A549 (cell line): ENCODE results near the gene SIX6. TPM values are rescaled to one million over a fixed set of nuclear protein-coding genes. Genes with fewer than 3 reads are reported as not detected.

ENCODE experiments used
- ATAC-seq, 2 experiments: fragments of 200-7000 bp in 1 of 2; fragments of >200 bp in 1 of 2; cut with Nextera tagmentation in 1 of 2; cut with Tn5 transposase in 1 of 2; 3 replicates each; pipeline versions ENCODE4 v1.8.0 to v1.9.1; 2018 to 2020; ENCODE audit warnings: mild to moderate bottlenecking in 1 of 2, moderate library complexity in 1 of 2
- CTCF ChIA-PET: fragments of 300-600 bp; sonication (Branson Sonifier 250); formaldehyde crosslinking; extraction: SDS; loops from one replicate; lab custom pipeline; 2021; ENCODE audit warnings: antibody characterized with exemption, inconsistent platforms; lab: Yijun Ruan, JAX
- POLR2A ChIA-PET: fragments of 350-600 bp; formaldehyde crosslinking; extraction: SDS; loops from one replicate; lab custom pipeline; 2021; ENCODE audit warnings: antibody characterized with exemption, inconsistent platforms; lab: Yijun Ruan, JAX
- DNase-seq, 2 experiments: peaks; one replicate each; pipeline versions ENCODE4 v3.0.0 to v3.0.0-alpha.2; 2011 to 2016; ENCODE audit warnings: low read depth in 1 of 2, low spot score in 1 of 2
- FAIRE-seq: peaks from 2 replicates; lab custom pipeline; 2011; peaks lifted over from hg19 to GRCh38; lab: Jason Lieb, UNC
- H3K27ac ChIP-seq, 2 experiments: fragments of >200 bp; sonication (Bioruptor Twin); formaldehyde crosslinking; 3 replicates each; pipeline ENCODE4 v1.5.1; 2016 to 2017
- H3K4me1 ChIP-seq: fragments of >200 bp; sonication (Bioruptor Twin); formaldehyde crosslinking; 3 replicates; pipeline ENCODE4 v1.6.1; 2016
- H3K4me2 ChIP-seq: fragments of >200 bp; sonication (Bioruptor Twin); formaldehyde crosslinking; 3 replicates; pipeline ENCODE4 v1.6.1; 2016
- H3K4me3 ChIP-seq: fragments of >200 bp; sonication (Bioruptor Twin); formaldehyde crosslinking; 3 replicates; pipeline ENCODE4 v1.5.1; 2016
- H3K9me3 ChIP-seq: fragments of >200 bp; sonication (Bioruptor Twin); formaldehyde crosslinking; 3 replicates; pipeline ENCODE4 v1.6.1; 2016
- BHLHE40 ChIP-seq: IDR thresholded peaks from 2 replicates; pipeline ENCODE4 v1.6.1; 2012; ENCODE audit warnings: low read depth, low read length, inconsistent platforms
- CHD2 ChIP-seq: fragments of 150-350 bp; IDR thresholded peaks from 2 replicates; pipeline ENCODE4 v1.6.1; 2014; ENCODE audit warnings: low read length; ENCODE audit not compliant: partially characterized antibody
- E2F6 ChIP-seq: IDR thresholded peaks from 2 replicates; pipeline ENCODE4 v1.6.1; 2012; ENCODE audit warnings: low read depth, borderline replicate concordance
- EHF ChIP-seq: fragments of 250-450 bp; sonication (Bioruptor Pico); IDR thresholded peaks from 2 replicates; pipeline ENCODE4 v1.5.0; 2020; ENCODE audit warnings: mild to moderate bottlenecking
- EHMT2 ChIP-seq: fragments of 200-600 bp; sonication (generic); IDR thresholded peaks from 2 replicates; pipeline ENCODE4 v1.6.1; 2016; ENCODE audit warnings: antibody characterized with exemption, low read depth, mild to moderate bottlenecking, moderate library complexity
- ELK1 ChIP-seq: fragments of 150-350 bp; IDR thresholded peaks from 2 replicates; pipeline ENCODE4 v1.6.1; 2014; ENCODE audit warnings: low read depth, mild to moderate bottlenecking, low read length
- ESRRA ChIP-seq: fragments of 150-350 bp; IDR thresholded peaks from 2 replicates; pipeline ENCODE4 v1.6.1; 2014; ENCODE audit warnings: mild to moderate bottlenecking, low read length, borderline replicate concordance
- FOSL2 ChIP-seq, 2 experiments: fragments of 450-650 bp in 1 of 2; fragments of >200 bp in 1 of 2; sonication (Bioruptor Twin) in 1 of 2; formaldehyde crosslinking; IDR thresholded peaks; 2 replicates each; pipeline versions ENCODE4 v1.5.0 to v1.6.1; 2016 to 2020; ENCODE audit warnings: mild to moderate bottlenecking in 1 of 2, moderate library complexity in 1 of 2
- HMGXB4 ChIP-seq: fragments of 250-450 bp; sonication (Bioruptor Pico); IDR thresholded peaks from 2 replicates; pipeline ENCODE4 v1.5.0; 2021; ENCODE audit warnings: mild to moderate bottlenecking, moderate library complexity, borderline replicate concordance
- HOXB13 ChIP-seq: fragments of 250-450 bp; sonication (Bioruptor Pico); IDR thresholded peaks from 2 replicates; pipeline ENCODE4 v1.5.0; 2020; ENCODE audit warnings: low read depth, mild to moderate bottlenecking, moderate library complexity
- KDM1A ChIP-seq: fragments of 200-600 bp; sonication (generic); IDR thresholded peaks from 2 replicates; pipeline ENCODE4 v1.6.1; 2016; ENCODE audit warnings: low read depth, mild to moderate bottlenecking
- KDM5A ChIP-seq: fragments of 200-600 bp; sonication (generic); IDR thresholded peaks from 2 replicates; pipeline ENCODE4 v1.6.1; 2016; ENCODE audit warnings: antibody characterized with exemption, mild to moderate bottlenecking
- MAFK ChIP-seq: fragments of 450-650 bp; IDR thresholded peaks from 2 replicates; pipeline ENCODE4 v1.6.1; 2014; ENCODE audit not compliant: partially characterized antibody
- MYC ChIP-seq: IDR thresholded peaks from 2 replicates; pipeline ENCODE4 v1.6.1; 2012; ENCODE audit warnings: mild to moderate bottlenecking, inconsistent platforms, low read length, improper control_type of control experiment, borderline replicate concordance
- NFE2L2 ChIP-seq: fragments of 150-350 bp; conservative IDR thresholded peaks from 2 replicates; pipeline ENCODE4 v1.6.1; 2014; ENCODE audit warnings: low read length
- NPAS2 ChIP-seq: fragments of 250-450 bp; sonication (Bioruptor Pico); IDR thresholded peaks from 2 replicates; pipeline ENCODE4 v1.8.0; 2022; ENCODE audit warnings: mild to moderate bottlenecking, moderate library complexity, borderline replicate concordance
- NR3C1 ChIP-seq: fragments of >200 bp; sonication (Bioruptor Twin); formaldehyde crosslinking; IDR thresholded peaks from 3 replicates; pipeline ENCODE4 v1.6.1; 2017
- POLR2A ChIP-seq: IDR thresholded peaks from 2 replicates; pipeline ENCODE4 v1.6.1; 2012; ENCODE audit warnings: mild to moderate bottlenecking, low read length
- POLR2AphosphoS2 ChIP-seq: conservative IDR thresholded peaks from 2 replicates; pipeline ENCODE4 v1.6.1; 2012; ENCODE audit warnings: low read length, improper control_type of control experiment, inconsistent platforms
- RAD21 ChIP-seq, 2 experiments: fragments of >200 bp in 1 of 2; sonication (Bioruptor Twin) in 1 of 2; formaldehyde crosslinking in 1 of 2; IDR thresholded peaks in 1 of 2; conservative IDR thresholded peaks in 1 of 2; 2 replicates in 1 of 2; 3 replicates in 1 of 2; pipeline ENCODE4 v1.6.1; 2012 to 2018; ENCODE audit warnings: inconsistent platforms in 1 of 2
- RARB ChIP-seq: fragments of 250-450 bp; sonication (Bioruptor Pico); IDR thresholded peaks from 2 replicates; pipeline ENCODE4 v1.8.0; 2021; ENCODE audit warnings: mild to moderate bottlenecking, moderate library complexity
- REST ChIP-seq: fragments of 200-600 bp; sonication (generic); IDR thresholded peaks from 2 replicates; pipeline ENCODE4 v1.6.1; 2016; ENCODE audit warnings: antibody characterized with exemption, mild to moderate bottlenecking, moderate library complexity
- SMC3 ChIP-seq: fragments of >200 bp; sonication (Bioruptor Twin); formaldehyde crosslinking; IDR thresholded peaks from 3 replicates; pipeline ENCODE4 v1.6.1; 2018; ENCODE audit warnings: inconsistent platforms
- TFCP2L1 ChIP-seq: fragments of 250-450 bp; sonication (Bioruptor Pico); IDR thresholded peaks from 2 replicates; pipeline ENCODE4 v1.5.0; 2021; ENCODE audit warnings: mild to moderate bottlenecking
- TP53 ChIP-seq: fragments of 250-450 bp; sonication (Bioruptor Pico); IDR thresholded peaks from 2 replicates; pipeline ENCODE4 v1.5.0; 2021; ENCODE audit warnings: mild to moderate bottlenecking, moderate library complexity
- ZC3H11A ChIP-seq: fragments of 450-650 bp; IDR thresholded peaks from 2 replicates; pipeline ENCODE4 v1.6.1; 2014; ENCODE audit warnings: antibody characterized with exemption, mild to moderate bottlenecking
- ZFP36 ChIP-seq: fragments of 450-650 bp; IDR thresholded peaks from 2 replicates; pipeline ENCODE4 v1.6.1; 2014; ENCODE audit warnings: borderline replicate concordance; ENCODE audit not compliant: partially characterized antibody
- WGBS: methylation state at CpG from one replicate; pipeline ENCODE4 v1.1.6; 2017; ENCODE audit errors: missing lambda C conversion rate; 5-methylcytosine and 5-hydroxymethylcytosine counted together
- polyA plus RNA-seq, 4 experiments: library from polyadenylated mRNA; depleted of rRNA in 3 of 4; stranded (reverse); fragments of >200 nt; fragmentation: RNase III in 1 of 4; extraction: RNeasy Plus Mini Kit Qiagen cat#74134 plus additional on column Dnase treatment in 1 of 4; gene quantifications; 2 replicates in 3 of 4; 3 replicates in 1 of 4; pipeline ENCODE4 v1.2.3, GENCODE V29; 2011 to 2017

Gene SIX6
- polyA plus RNA-seq, 2 of the 4 experiments (the other 2 are of a cell fraction), result not detected

- H3K9me3 ChIP-seq, result no peaks in the 10 kb centered on the region
- no peak overlapping the region for H3K27ac ChIP-seq
- no peak for DNase-seq
- no peak for TF ChIP-seq BHLHE40
- TF ChIP-seq TP53 (CRISPR knock-in tag), result no peak
- TF ChIP-seq ZFP36, result no peak
- TF ChIP-seq EHMT2, result no peak
- no peak for TF ChIP-seq HOXB13 (CRISPR knock-in tag)
- no peak for TF ChIP-seq TFCP2L1 (CRISPR knock-in tag)
- no peak for TF ChIP-seq EHF (CRISPR knock-in tag)
- TF ChIP-seq MYC, result no peak
- no peak for TF ChIP-seq NR3C1
- no peak for TF ChIP-seq KDM1A
- TF ChIP-seq FOSL2 (IDR thresholded peaks at IDR 0.05), result no peak
- no peak for TF ChIP-seq FOSL2 (CRISPR knock-in tag; IDR thresholded peaks at IDR 0.05)
- TF ChIP-seq NPAS2, result no peak
- no peak for TF ChIP-seq ESRRA
- TF ChIP-seq E2F6, result no peak
- TF ChIP-seq CHD2, result no peak
- TF ChIP-seq, all 56 proteins: peak for 0
- ChIA-PET POLR2A (no interaction called here), CTCF (interaction anchor here (1.1 to 1.4 kb wide), 2 partner anchors 14 to 53 kb away, joined by 3 read pairs; no protein-coding TSS in a partner anchor)
- no peak for FAIRE-seq
- H3K4me2 ChIP-seq, result no peak overlapping the region
- WGBS, result 9% methylated on average over 7 of the region's 7 CpGs
- H3K4me1 ChIP-seq, result no peaks in the 10 kb centered on the region
- no peak for ATAC-seq
- H3K4me3 ChIP-seq, result no peak overlapping the region
Observed at GRCh38 chr14:60506010-60506409, 2.9 kb upstream of the SIX6 start.

- TF ChIP-seq MAFK (no peak), KDM5A (no peak), HOXB13 (CRISPR knock-in tag) (no peak), RAD21 (conservative IDR thresholded peaks at IDR 0.05 in 1 of 2, IDR thresholded peaks at IDR 0.05 in 1 of 2) (no peak), KDM1A (no peak), SMC3 (no peak), TFCP2L1 (CRISPR knock-in tag) (no peak), POLR2A (no peak), POLR2AphosphoS2 (no peak), RARB (no peak), REST (no peak), NFE2L2 (no peak), ELK1 (no peak), NPAS2 (no peak), HMGXB4 (CRISPR knock-in tag) (no peak), ZC3H11A (no peak), EHF (CRISPR knock-in tag) (no peak)
- Histone ChIP-seq H3K9me3 (no peaks in the 10 kb centered on the region), H3K27ac (no peak overlapping the region), H3K4me1 (no peaks in the 10 kb centered on the region), H3K4me3 (no peak overlapping the region), H3K4me2 (no peak overlapping the region)
- POLR2A ChIA-PET, result no interaction called here
- DNase-seq (no peak), ATAC-seq (no peak; a peak in 2 of 6 replicates), FAIRE-seq (no peak)
- CTCF ChIA-PET, result interaction anchor here (1.1 to 1.4 kb wide), 3 partner anchors 14 to 175 kb away, joined by 3 to 4 read pairs (median 3); no protein-coding TSS in a partner anchor
- WGBS, result 71% methylated on average over 17 of the region's 17 CpGs
Observed at GRCh38 chr14:60506462-60506984, 2.4 kb upstream of the SIX6 start.
